HG03060 (cell line): ENCODE data around the gene DENND1A.

Experiments
- ATAC-seq: cut with Tn5 transposase; IDR thresholded peaks from one replicate; pipeline ENCODE4 v1.9.1; 2021; ENCODE audit warnings: low read depth, moderate number of reproducible peaks; ENCODE audit not compliant: unreplicated experiment

Gene DENND1A

GRCh38 chr9:123390337-123391135 lies 539.4 kb downstream of the DENND1A start:
- no peak for ATAC-seq

GRCh38 chr9:123389698-123390097 lies 540.2 kb downstream of the DENND1A start:
- ATAC-seq, result no peak

GRCh38 chr9:123389070-123389469 lies 540.9 kb downstream of the DENND1A start:
- no peak for ATAC-seq

GRCh38 chr9:123387686-123388085 lies 542.2 kb downstream of the DENND1A start:
- no peak for ATAC-seq

GRCh38 chr9:123383512-123384170 lies 546.3 kb downstream of the DENND1A start:
- no peak for ATAC-seq

DNA sequence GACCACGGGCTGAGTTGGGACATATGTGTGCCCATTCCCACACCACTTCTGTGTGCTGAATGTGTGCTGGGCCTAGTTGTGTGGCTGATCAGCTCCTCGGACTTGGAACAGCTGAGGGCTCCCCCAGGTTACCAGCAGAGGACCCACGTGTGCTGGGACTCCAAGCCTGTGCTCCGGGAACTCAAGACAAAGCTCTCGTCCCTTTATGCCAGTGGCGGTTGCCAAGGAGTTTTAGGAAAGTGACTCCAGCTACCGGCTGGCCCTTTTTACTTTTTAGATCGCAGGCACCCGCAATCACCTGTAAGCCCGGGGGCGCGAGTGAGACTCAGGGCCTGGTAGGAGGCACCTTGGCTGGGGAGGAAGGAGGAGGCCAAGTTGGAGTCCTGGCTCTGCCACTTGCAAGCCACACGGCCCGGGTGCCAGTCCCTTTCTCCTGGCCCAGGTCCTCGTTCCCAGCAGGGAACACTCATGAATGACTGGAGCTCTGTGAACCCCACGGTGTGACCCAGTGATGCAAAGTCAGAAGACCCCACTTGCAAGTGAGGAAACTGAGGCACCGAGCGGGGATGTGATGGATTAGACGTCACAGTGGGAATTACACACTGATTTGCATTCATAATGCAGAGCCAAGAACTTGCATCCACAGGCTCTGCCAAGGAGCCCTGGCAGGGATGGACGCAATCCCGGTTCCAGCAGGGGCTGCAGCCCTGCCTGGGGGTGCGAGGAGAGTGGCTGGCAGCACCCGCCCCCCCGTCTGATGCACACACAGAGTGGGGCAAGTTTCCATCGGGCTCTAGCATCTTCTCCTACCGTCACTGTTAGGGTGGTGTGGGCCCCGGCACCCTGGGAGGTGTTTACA lies 547.0 kb downstream of the DENND1A start:
- ATAC-seq, result no peak

DNA sequence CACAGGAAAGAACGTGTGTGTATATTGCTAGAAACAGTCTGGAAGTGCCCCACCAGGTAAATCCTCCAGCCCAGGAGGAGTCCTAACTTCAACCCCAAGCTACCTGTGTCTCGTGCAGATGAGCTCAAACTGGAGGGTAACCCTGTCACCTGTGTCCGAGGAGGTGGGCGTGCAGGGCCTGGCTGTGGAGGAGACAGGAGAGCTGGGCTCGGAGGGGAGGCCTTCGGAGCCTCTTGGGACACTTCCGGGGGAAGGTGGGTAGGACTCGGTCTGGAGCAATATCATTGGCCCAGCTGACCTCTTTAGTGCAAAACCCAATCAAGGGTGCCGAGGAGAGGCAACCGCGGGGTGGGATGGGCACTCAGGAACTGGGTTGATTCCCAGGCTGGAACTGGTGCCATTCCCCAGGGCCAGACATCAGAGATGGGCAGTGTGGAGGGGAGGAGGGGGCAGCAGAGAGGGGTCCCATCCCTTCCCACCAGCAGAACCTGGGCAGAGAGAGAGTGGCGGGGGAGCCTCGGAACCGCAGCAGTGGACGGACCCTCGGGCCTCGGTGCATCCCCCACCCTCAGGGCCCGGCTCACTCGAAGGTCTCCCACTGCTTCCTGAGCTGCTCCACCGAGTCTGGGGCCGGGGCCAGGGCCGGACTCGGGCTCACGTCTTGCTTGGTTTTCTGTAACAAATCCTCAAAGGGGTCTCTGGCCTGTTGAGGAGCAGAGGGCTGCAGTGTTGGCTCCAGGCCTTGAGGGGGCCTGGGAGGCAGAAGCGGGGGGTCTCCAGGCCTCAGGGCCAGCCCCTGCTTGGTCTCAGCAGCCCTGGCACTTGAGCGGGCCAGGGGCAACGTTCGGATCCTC lies 548.8 kb downstream of the DENND1A start:
- no peak for ATAC-seq

DNA sequence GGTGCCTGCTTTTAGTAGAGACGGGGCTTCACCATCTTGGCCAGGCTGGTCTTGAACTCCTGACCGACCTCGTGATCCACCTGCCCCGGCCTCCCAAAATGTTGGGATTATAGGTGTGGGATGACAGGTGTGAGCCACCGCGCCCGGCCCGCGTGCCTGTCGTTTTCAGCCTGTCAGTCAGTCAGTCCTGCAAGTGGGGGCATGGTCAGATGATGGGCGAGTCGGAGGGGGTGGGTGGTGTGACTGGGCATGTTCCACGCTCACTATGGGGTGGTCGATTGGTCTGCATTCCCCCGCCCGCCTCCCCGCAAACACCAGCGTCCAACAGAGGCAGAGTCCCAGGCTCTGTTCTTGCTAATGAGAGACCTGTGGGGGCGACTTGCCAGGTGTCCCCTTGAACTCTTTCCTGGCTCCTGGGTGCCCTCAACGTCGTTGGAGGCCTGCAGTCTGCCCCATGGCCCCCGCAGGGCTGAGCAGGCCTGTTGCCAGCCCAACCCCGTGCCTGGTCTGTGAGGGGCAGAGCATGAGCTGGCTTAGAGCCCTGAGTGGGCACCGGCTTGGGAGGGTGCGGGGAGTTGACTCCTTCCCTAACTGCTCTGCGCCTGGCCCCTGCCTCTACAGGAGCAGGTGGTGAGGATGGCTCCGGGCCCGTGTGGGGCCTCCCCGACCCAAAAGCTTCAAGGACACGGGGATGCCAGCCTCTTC lies 550.8 kb downstream of the DENND1A start:
- ATAC-seq, result no peak

DNA sequence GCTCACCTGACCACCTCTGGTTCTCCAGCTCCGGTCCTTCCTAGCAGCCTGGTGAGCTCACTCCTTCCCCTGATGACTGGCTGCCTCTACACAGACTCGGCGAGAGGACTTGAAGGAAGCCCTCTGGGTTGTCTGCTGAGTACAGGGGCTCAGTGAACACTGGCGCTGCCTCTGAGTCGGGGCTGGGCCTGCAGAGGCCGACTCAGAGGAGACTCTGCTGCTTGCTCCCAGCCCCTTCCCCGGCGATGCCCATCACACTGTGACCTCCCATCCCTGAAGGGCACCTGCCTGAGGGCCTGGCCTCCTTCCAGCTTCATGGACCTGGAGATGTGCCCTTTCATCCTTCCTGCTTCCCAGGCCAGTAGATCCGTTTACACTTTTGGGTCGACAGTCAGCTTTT lies 551.9 kb downstream of the DENND1A start:
- no peak for ATAC-seq

DNA sequence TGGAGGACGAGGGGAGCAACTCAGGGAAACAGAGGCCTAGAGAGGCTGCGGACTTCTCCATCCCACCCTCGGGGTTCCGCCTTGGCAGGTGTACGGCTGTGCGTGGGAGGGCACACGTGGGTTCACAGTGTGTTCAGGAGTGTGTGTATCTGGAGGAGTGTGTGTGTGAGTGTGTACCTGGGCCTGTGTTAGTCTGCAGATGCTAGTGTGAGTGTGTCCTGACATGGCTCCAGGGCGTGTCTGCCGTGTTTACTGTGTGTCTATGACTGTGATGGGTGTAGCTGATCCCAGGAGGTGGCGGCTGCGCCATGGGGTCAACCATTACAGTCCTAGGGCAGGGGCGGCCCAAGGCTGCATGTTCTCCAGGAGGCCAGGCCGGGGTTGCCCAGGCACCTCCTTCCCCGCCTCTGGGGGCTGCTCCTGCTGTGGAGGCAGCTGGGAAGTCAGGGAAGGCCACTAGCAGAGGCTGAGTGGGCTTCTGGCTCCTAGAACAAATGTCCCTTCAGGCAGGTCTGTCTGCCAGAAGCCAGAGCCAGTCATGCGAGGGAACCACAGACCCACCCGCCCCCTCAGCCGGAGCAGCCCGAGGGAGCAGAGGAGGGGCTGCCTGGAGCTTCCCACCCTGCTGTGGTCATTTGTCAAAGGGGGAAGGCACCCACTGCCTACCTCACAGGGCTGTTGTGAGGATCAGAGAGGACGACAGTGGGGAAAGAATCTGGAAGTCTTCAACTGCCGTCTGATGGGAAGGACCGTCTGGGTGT lies 552.5 kb downstream of the DENND1A start:
- no peak for ATAC-seq

- no peak for ATAC-seq
Measured at GRCh38 chr9:123376218-123377071, 553.5 kb downstream of the DENND1A start.

DNA sequence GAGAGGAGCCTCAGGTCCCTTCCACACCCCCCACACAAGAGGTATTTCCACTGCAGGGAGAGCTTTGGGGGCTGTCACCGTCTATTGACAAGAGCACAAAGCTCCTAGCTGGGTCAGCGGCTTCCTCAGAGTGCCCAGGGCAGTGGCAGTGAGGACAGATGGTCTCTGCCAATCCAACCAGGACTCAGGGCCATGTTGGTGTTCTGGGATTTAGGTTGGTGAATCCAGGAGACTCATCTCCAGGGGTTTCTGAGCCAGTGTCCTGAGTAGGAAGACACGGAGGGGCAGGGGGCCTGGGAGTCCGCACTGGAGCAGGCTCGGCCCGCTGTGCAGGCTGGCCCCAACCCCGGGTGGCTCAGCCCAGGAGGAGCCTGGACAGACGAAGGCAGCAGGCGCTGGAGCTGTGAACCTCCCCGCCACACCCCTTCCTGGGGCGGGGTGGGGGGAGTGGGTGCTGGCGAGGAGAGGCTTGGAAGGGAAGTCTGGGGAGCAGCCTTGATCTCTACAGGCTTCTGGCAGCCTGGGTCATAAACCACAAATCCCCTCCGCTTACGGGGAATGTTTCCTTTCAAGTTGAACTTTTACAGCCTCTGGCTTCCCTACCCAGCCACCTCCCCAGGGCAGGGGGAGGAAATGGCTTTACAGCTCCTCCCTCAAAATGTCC lies 554.3 kb downstream of the DENND1A start:
- ATAC-seq, result no peak

- ATAC-seq, result no peak
Measured at GRCh38 chr9:123373946-123374345, 556.0 kb downstream of the DENND1A start.

DNA sequence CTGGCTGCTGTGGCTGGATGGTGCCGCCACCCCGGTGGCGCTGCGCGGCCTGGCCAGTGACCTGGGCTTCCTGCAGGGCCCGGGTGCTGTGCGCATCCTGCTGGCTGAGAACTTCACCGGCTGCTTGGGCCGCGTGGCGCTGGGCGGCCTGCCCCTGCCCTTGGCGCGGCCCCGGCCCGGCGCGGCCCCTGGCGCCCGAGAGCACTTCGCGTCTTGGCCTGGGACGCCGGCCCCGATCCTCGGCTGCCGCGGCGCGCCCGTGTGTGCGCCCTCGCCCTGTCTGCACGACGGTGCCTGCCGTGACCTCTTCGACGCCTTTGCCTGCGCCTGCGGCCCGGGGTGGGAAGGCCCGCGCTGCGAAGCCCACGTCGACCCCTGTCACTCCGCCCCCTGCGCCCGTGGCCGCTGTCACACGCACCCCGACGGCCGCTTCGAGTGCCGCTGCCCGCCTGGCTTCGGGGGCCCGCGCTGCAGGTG lies 556.4 kb downstream of the DENND1A start:
- no peak for ATAC-seq

GRCh38 chr9:123372766-123373446 lies 557.0 kb downstream of the DENND1A start:
- ATAC-seq, result no peak

DNA sequence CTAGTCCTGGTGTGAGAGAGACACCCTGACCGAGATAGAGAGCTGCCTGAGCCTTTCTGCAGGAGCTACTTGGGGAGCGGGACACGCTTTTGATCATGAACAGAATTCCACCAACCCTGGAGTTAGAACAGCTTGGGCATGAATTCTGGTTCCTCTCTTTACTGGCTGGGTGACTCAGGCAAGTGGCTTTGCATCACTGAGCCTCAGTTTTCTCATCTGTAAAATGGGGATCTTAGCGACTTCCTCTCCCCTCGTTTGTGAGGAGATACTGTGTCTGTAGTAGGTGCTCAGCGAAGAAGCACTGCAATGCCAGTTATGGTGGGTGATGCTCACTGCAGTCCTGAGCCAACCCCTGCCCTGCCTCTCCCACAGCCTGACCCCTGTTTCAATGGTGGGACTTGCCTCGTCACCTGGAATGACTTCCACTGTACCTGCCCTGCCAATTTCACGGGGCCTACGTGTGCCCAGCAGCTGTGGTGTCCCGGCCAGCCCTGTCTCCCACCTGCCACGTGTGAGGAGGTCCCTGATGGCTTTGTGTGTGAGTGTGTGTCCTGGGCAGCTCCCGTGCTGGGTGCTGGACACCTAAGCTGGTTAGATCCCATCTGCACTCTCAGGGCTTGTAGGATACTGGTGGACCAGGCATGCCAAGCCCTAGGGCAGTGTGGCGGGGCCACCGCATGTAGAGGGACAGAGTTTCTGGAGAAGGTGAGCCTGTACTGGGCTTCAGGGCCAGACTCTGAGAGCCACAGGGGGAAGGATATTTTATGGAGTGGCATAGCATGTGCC lies 557.9 kb downstream of the DENND1A start:
- no peak for ATAC-seq
